GM19240 (cell line): ENCODE measurements around the gene SLAMF9.

Source experiments
- DNase-seq: peaks from one replicate; pipeline ENCODE4 v3.0.0; 2011; ENCODE audit warnings: low spot score; ENCODE audit not compliant: insufficient read length

The SLAMF9 gene

GRCh38 chr1:159953536-159954515 lies at the start of gene SLAMF9:
SLAMF9 (minus strand) TSS chr1:159954237; CDS start chr1:159954137, 100 bp downstream.
- DNase-seq, result no peak

DNA sequence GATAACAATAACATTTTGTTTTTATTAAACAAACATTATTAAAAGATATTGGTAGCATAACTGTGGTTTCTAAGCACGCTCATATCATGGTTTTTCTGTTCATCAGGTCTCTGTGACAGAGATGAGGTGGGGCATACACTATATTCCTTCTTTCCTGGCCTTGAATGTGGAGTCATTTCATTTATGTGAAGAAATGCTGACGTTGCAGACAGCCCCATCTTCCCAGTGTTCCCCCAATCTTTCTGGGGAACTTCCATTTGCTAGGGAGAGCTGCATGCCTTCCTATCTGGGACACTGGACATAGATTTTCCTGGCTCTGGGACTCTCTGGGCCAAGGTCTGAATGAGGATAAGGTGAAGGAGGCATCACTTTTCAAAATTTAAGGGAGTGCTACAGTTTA lies 47.4 kb upstream of the SLAMF9 start:
- DNase-seq, result no peak

- no peak for DNase-seq
These were observed 45.2 kb upstream of the SLAMF9 start for GRCh38 chr1:159999204-159999603.

DNA sequence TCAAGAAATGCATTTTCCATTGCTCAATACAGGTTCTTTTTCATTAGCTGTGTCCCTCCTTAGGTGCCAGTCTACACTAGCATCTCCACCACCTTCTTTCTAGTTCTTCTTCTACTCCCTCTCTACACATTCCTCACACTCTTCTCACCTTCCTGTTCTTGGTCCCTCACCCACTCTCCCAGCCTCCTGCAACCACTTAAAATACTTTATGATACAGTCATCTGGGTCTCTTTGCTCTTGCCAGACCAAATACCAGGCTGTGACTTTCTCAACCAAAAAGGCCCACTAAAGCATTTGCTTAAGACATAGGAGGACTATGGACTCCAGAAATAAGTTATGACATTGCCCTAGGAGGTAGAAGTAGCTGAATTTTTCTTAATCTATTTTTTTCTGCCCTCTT lies 42.6 kb upstream of the SLAMF9 start:
- no peak for DNase-seq

GRCh38 chr1:159994896-159995295 lies 40.9 kb upstream of the SLAMF9 start:
- no peak for DNase-seq

- DNase-seq, result no peak
These were observed 39.9 kb upstream of the SLAMF9 start for GRCh38 chr1:159993911-159994310.

DNA sequence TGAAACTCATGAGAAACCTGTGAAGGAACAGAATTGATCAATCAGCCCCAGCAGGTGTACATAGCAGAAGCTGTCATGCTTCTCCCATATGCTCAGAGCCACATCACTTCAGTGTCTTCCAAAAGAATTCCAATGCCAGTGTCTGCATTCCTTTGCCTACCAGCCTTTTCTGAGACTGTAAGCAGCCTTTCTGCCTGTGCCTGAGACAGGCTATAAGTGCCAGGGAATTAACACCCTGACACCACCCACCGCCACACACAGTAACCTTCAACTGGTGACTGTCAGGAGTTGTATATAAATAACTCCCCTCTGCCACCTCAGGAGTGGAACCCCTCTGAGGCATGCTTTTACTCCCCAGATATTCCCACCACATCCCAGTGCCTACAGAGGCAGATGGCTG lies 38.1 kb upstream of the SLAMF9 start:
- no peak for DNase-seq

GRCh38 chr1:159991513-159991912 lies 37.5 kb upstream of the SLAMF9 start:
- no peak for DNase-seq

DNA sequence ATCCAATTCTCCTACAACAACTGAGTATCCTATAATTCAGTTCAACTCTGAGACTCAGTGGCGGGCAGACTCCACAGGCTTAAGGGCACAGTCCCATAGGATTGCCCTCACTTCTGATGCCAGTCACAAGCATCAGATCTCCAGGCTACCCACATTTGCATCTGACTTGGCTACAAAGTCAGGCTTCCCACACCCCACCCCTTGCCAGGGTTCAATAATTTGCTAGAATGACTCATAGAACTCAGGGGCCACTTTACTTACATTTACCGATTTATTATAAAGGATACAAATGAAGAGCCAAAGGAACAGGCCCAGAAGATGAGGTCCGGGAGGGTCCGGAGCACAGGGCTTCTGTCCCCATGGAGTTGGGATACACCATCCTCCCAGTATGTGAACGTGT lies 36.0 kb upstream of the SLAMF9 start:
- DNase-seq, result no peak

GRCh38 chr1:159989581-159989980 lies 35.5 kb upstream of the SLAMF9 start:
- DNase-seq, result no peak

GRCh38 chr1:159988006-159988405 lies 34.0 kb upstream of the SLAMF9 start:
- DNase-seq, result no peak

GRCh38 chr1:159987186-159987585 lies 33.1 kb upstream of the SLAMF9 start:
- no peak for DNase-seq

- DNase-seq, result no peak
These were observed 32.5 kb upstream of the SLAMF9 start for GRCh38 chr1:159986531-159986930.

DNA sequence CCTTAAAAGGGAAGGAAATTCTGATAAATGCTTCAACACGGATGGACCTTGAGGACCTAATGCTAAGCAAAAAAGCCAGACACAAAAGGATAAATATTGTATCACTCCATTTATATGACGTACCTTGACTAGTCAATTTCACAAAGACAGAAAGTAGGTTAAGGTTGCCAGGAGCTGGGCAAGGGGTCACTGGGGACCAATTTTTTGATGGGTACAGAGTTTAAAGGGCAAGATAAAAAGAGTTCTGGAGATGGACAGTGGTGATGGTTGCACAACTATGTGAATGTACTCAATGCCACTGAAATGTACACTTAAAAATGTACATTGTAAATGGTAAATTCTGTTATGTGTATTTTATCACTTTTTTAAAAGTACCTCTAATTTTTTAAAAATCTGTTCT lies 32.1 kb upstream of the SLAMF9 start:
- no peak for DNase-seq

DNA sequence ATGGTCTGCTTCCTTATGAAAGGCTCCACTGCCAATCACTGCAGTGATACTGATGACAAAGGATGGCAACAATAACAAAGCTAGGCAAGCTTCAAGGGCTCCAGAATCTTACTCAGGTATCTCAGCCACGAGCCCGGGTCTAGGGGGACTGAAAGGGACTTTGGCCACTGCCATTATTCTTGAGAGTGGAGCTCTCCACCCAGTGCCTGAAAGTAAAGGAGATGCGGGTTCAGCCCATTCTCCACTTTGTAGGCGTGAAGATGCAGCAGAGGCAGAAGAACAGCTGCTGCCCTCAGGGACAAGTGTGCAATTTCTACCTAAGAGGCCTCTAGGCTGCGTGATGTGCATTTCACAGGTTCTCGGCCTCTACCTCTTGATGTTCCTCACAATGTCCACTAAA lies 31.4 kb upstream of the SLAMF9 start:
- no peak for DNase-seq

DNA sequence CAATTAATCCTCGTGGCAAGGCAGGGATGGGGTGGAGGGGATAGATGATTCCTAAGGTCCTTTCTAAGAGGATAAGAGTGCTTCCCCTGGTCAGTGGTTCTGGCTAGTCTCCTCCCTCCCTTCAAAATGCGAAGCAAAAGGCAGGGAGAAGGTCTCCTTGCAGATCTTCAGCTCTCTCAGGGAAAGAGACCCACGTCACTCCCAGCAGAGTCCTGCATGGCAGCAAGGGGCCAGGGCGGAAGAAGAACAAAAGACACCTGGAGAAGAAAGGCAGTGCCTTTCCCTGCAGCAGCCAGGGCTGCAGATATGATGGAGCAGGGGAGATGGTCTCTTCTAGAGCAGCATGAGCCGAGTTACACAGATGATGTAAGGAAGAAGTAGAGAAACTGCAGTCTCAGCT lies 29.6 kb upstream of the SLAMF9 start:
- DNase-seq, result no peak

DNA sequence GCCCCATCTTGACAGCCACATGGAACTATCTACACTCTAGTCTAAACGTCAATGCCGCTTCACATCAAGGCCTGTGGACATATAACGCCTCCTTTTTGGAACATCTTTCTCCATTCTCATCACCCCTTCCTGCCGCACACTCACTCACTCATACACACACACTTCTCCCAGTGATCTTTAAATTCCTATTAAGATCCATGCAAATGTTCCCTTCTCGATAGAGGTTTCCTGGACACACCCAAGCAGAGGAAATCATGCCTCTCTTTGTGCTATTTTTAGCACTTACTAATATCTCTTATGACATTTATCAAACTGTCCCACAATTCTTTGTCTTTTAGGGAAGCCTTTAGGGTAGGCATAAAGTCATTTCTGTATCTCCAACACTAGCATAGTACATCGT lies 28.2 kb upstream of the SLAMF9 start:
- no peak for DNase-seq

DNA sequence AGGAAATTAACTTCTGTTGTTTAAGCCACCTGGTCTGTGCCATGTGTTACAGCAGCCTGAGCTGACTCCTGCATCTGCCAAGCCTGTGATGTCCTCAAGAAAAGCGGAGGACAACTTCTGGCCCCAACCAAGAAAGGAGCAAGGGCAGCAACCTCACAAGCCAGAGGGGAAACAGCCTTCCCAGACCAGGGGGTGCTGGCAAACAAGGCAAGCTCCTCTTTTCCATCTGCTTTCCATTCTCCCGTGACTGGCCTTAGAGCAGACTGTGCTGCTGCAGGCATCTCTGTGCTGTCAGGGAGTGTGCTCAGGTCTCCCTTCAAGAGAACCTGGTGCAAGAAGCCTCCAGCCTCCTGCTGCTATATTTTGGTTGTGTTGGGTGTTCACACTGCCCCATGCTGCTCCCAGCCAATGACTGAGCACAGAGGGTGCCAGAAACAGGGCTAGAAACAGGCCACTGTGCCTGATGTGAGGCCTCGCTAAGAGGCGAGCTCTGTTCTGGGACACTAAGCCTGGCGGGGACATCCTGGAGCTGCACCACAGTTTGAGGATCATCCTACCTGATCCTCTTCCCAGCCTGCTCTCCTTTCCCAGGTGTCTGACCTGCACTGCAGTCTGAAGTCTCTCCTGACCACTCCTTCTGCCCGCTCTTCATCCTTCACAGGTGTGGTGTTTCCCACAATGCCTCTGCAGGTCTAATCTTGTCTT lies 27.5 kb upstream of the SLAMF9 start:
- DNase-seq, result no peak

GRCh38 chr1:159980786-159981185 lies 26.7 kb upstream of the SLAMF9 start:
- no peak for DNase-seq

DNA sequence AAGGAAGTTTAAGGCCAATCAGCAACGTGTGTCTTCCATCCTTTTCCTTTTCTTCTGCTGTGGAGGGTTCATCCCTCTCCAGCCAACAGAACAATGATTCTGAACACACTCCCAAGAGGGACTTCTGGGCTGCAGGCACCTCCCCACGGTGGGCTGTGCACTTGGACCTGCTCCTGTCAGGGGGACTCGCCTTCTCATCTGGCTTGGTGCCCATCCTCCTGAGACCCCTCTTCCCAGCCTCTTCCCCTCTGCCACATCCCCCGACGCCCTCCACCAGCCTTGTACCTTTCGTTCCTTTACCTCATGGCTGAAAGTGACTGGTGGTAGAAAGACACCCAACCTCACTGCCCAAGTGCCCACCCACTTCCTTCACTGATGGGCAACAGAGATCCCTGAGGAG lies 26.0 kb upstream of the SLAMF9 start:
- no peak for DNase-seq

GRCh38 chr1:159979257-159979656 lies 25.2 kb upstream of the SLAMF9 start:
- DNase-seq, result no peak

DNA sequence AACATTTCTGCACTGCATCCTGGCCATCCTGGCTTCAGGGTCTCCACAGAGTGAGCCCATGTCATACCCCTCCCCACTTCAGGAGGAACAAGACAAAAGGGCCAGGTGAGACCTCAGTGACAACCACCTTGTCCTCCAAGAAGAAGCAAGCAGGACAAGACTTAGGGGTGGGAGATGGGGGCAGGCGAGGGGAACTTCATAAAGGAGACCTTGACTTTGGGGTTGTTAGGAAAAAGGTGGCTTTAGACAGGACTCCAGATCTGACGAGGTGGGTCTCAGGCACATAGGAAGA lies 24.0 kb upstream of the SLAMF9 start:
- DNase-seq, result no peak
